ENCODE measurements around the gene TOP2A.

DNA sequence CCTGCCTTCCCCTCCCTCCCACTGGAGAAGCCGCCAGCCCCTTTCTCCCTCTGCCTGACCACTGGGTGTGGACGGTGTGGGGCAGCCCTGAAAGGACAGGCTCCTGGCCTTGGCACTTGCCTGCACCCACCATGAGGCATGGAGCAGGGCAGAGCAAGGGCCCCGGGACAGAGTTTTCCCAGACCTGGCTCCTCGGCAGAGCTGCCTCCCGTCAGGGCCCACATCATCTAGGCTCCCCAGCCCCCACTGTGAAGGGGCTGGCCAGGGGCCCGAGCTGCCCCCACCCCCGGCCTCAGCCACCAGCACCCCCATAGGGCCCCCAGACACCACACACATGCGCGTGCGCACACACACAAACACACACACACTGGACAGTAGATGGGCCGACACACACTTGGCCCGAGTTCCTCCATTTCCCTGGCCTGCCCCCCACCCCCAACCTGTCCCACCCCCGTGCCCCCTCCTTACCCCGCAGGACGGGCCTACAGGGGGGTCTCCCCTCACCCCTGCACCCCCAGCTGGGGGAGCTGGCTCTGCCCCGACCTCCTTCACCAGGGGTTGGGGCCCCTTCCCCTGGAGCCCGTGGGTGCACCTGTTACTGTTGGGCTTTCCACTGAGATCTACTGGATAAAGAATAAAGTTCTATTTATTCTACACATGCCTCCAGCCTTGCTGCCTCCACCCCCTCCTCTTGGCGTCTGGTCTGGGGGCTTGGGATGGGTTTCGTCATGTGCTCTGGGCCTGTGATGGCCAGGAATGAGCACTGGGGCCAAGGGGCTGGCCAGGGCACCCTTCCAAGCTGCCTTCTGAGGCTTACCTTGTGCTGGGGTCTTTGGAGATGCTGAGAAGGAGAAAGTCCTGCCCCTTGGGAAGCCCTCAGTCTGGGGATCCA is 60.5 kb downstream of the TOP2A start:
- TF ChIP-seq EZH2 (IDR thresholded peaks at IDR 0.05; ENCODE audit: borderline replicate concordance, insufficient read depth, low read length, poor library complexity, severe bottlenecking) = no peak
- no peak for TF ChIP-seq CTCF (IDR thresholded peaks at IDR 0.05; ENCODE audit: poor library complexity, severe bottlenecking)

Measured in neural cell (in vitro differentiated cells).